ENCODE measurements around the gene KCNAB1. TPM values are rescaled to one million over a fixed set of nuclear protein-coding genes. Genes with fewer than 3 reads are reported as not detected.
"Not testable (repeated sequence)": the region's sequence is repeated elsewhere in the genome, so short reads cannot be mapped to it uniquely, and the experiment has no call there.

The KCNAB1 gene
- total RNA-seq, 4 donors from 2014 or later, result 0.38 to 1.5 (median 0.49) TPM

DNA sequence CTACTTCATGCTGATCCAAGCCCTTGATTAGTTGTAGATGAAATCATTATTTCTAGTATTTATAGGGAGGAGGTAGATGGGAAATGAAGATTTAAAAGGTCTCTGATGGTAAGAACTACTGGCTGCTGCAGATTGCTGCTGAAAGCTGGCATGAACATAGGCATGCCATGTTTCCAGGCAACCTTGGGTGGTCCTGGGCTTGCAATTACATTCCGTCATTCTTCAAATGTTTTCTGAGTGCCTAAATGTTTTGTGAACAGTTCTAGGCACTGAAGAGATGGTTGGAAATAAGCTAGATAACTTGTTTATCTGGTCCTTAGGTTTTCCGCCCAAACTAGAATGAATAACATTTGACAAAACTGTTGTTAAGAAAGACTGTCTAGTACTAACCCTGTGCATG lies 95.8 kb downstream of the KCNAB1 start:
- no peaks in the 10 kb centered on the region for H3K4me1 ChIP-seq
- no peak overlapping the region for H3K4me3 ChIP-seq
- TF ChIP-seq POLR2A (IDR thresholded peaks at IDR 0.05), result no peak
- TF ChIP-seq POLR2AphosphoS5 (IDR thresholded peaks at IDR 0.05), result no peak
- TF ChIP-seq, protein P1, sequence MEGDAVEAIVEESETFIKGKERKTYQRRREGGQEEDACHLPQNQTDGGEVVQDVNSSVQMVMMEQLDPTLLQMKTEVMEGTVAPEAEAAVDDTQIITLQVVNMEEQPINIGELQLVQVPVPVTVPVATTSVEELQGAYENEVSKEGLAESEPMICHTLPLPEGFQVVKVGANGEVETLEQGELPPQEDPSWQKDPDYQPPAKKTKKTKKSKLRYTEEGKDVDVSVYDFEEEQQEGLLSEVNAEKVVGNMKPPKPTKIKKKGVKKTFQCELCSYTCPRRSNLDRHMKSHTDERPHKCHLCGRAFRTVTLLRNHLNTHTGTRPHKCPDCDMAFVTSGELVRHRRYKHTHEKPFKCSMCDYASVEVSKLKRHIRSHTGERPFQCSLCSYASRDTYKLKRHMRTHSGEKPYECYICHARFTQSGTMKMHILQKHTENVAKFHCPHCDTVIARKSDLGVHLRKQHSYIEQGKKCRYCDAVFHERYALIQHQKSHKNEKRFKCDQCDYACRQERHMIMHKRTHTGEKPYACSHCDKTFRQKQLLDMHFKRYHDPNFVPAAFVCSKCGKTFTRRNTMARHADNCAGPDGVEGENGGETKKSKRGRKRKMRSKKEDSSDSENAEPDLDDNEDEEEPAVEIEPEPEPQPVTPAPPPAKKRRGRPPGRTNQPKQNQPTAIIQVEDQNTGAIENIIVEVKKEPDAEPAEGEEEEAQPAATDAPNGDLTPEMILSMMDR (IDR thresholded peaks at IDR 0.05), result no peak
- no peak for TF ChIP-seq EP300 (IDR thresholded peaks at IDR 0.05)
- DNase-seq (ENCODE audit: low spot score in 2 of 2), result no peak
- H3K9me3 ChIP-seq, result no peaks in the 10 kb centered on the region
- H3K36me3 ChIP-seq, result no peaks in the 10 kb centered on the region
- no peaks in the 10 kb centered on the region for H3K27me3 ChIP-seq
- no peak overlapping the region for H3K27ac ChIP-seq
- 73% methylated on average over 2 of the region's 2 CpGs for WGBS

DNA sequence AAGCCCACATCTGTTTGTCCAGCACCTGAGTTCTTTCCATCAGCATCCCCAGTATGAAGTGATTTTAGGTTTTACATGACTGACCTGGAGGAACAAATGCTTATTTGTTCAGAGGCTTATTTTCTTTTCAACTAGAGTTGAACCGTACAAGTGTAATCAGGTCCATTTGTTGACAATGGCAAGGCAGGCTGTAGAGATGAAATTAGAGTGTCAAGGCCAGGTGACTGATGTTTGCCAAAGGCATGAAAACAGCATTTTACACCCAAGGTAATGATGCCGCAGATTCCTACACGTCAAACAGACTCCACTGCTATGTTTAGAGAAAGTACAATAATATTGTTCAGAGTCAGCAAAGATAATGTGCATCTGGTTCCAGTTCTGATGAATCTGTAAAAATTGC lies 96.5 kb downstream of the KCNAB1 start:
- Histone ChIP-seq H3K27me3 (no peaks in the 10 kb centered on the region), H3K9me3 (no peaks in the 10 kb centered on the region), H3K4me1 (no peaks in the 10 kb centered on the region), H3K27ac (no peak overlapping the region), H3K4me3 (no peak overlapping the region), H3K36me3 (no peaks in the 10 kb centered on the region)
- WGBS, result 56% methylated on average over 3 of the region's 3 CpGs
- no peak for DNase-seq (ENCODE audit: low spot score in 2 of 2)
- TF ChIP-seq, protein P1 (IDR thresholded peaks at IDR 0.05), result no peak
- TF ChIP-seq POLR2AphosphoS5 (IDR thresholded peaks at IDR 0.05) (no peak), EP300 (IDR thresholded peaks at IDR 0.05) (no peak), POLR2A (IDR thresholded peaks at IDR 0.05) (no peak)

DNA sequence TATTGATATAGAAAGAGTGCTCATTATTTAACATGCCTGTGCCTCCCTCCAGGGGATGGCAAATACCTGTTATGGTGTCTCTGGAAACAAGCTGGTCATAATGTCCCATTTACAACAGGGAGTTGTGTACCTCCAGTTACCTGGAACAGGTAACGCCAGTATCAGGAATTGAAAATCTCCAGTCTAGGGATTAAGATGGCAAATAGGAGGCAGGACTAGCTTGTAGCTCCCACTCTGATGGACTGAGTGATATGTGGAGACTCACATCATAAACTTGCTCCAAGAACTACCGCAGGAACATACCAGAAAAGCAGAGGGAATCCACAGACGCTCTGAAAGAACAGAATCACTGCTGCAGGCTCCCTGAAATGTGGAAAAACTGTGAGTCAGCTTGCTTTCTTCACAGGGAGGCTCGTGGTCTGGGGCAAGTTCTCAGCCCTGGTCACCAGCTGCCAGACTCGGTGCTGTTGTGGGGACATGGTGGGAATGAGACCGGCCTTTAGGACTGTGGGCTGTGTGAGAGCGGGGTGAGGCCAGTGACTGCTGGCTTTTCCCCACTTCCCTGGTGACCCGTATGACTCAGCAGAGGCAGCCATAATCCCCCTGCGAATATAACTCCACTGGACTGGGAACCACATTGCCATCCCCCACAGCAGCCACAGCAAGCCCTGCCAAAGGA lies 97.4 kb downstream of the KCNAB1 start:
- 79% methylated on average over 9 of the region's 9 CpGs for WGBS
- Histone ChIP-seq H3K27me3 (no peaks in the 10 kb centered on the region), H3K9me3 (no peaks in the 10 kb centered on the region), H3K27ac (no peak overlapping the region), H3K36me3 (no peaks in the 10 kb centered on the region), H3K4me3 (no peak overlapping the region), H3K4me1 (no peaks in the 10 kb centered on the region)
- no peak for DNase-seq (ENCODE audit: low spot score in 2 of 2)
- TF ChIP-seq, protein P1 (IDR thresholded peaks at IDR 0.05), result no peak

DNA sequence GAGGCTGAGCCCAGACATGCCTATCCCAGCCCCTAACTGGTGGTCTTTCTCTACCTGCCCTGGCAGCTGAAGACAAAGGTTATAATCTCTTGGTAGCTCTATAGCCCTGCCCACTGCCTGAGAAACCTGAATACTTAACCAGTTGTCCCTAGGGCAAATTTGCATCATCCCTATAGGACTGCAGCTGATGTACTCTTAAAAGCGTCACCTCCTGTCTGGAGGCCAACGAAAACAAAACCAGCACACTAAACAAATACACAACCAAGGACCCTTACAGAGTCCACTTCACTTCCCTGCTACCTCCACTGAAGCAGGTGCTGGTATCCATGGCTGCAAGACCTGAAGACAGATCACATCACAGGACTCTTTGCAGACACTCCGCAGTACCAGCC lies 98.0 kb downstream of the KCNAB1 start:
- Histone ChIP-seq H3K27ac (no peak overlapping the region), H3K4me1 (no peaks in the 10 kb centered on the region), H3K4me3 (no peak overlapping the region), H3K9me3 (no peaks in the 10 kb centered on the region), H3K27me3 (no peaks in the 10 kb centered on the region), H3K36me3 (no peaks in the 10 kb centered on the region)
- TF ChIP-seq POLR2A (IDR thresholded peaks at IDR 0.05) (no peak), EP300 (IDR thresholded peaks at IDR 0.05) (no peak), POLR2AphosphoS5 (IDR thresholded peaks at IDR 0.05) (no peak)
- TF ChIP-seq, protein P1 (IDR thresholded peaks at IDR 0.05), result no peak
- 78% methylated on average over 3 of the region's 3 CpGs for WGBS
- DNase-seq (ENCODE audit: low spot score in 2 of 2), result no peak

DNA sequence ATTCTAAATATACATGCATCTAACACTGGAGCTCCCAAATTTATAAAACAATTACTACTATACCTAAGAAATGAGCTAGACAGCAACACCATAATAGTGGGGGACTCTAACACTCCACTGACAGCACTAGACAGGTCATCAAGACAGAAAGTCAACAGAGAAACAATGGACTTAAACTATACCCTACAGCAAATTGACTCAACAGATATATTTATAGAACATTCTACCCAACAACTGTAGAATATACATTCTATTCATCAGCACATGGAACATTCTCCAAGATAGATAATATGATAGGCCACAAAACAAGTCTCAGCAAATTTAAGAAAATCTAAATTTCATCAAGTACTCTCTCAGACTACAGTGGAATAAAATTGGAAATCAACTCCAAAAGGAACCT lies 102.0 kb downstream of the KCNAB1 start:
- H3K36me3 ChIP-seq; H3K4me3 ChIP-seq; H3K27me3 ChIP-seq; H3K4me1 ChIP-seq; DNase-seq (ENCODE audit: low spot score in 2 of 2); H3K9me3 ChIP-seq; H3K27ac ChIP-seq: not testable (repeated sequence)

DNA sequence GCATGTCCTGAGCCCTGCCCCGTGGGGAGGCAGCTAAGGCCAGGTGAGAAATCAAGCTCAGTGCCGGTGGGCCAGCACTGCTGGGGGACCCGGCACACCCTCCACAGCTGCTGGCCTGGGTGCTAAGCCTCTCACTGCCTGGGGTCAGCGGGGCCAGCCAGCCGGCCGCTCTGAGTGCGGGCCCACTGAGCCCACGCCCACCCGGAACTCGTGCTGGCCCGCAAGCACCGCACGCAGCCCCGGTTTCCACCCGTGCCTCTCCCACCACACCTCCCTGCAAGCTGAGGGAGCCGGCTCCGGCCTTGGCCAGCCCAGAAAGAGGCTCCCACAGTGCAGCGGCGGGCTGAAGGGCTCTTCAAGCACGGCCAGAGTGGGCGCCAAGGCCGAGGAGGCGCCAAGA lies 103.7 kb downstream of the KCNAB1 start:
- not testable (repeated sequence) for H3K9me3 ChIP-seq; H3K27ac ChIP-seq; H3K27me3 ChIP-seq; H3K36me3 ChIP-seq; H3K4me3 ChIP-seq; H3K4me1 ChIP-seq; DNase-seq (ENCODE audit: low spot score in 2 of 2)
- WGBS, result 98% methylated on average over 15 of the region's 23 CpGs

All from suprapubic skin (tissue), 4 donors.